ES-I3 (cell line): ENCODE data around the gene CASK.

ENCODE experiments used
- H3K36me3 ChIP-seq: 2 replicates; pipeline ENCODE4 v1.6.1; 2013; ENCODE audit warnings: mild to moderate bottlenecking, low read length, control low read depth, moderate library complexity; ENCODE audit not compliant: insufficient read depth
- H3K4me1 ChIP-seq: 2 replicates; pipeline ENCODE4 v1.6.1; 2013; ENCODE audit warnings: mild to moderate bottlenecking, control low read depth, low read length; ENCODE audit not compliant: insufficient read depth
- H3K9ac ChIP-seq: 2 replicates; pipeline ENCODE4 v1.6.1; 2013; ENCODE audit warnings: low read depth, mild to moderate bottlenecking, low read length, moderate library complexity
- H3K9me3 ChIP-seq: 2 replicates; pipeline ENCODE4 v1.6.1; 2013; ENCODE audit warnings: mild to moderate bottlenecking, low read length, moderate library complexity; ENCODE audit not compliant: control insufficient read depth, insufficient read depth

Gene CASK

DNA sequence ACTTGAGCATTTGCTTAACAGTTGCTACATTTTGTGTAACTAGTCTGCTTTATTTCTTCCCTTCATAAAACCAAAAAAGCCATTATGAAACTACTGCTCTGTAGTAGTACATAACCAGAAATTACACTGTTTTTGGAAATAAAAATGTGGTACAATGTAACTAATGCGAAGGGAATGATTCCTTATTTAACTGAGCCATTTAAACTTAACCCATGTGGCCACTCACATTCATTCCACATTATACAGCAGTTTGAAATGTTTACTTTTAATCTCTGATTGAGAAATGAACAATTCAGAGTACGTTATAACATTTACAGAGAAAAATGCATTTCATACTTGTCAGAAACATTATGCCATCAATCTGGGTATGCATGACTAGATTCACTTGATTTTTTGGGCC, 382.0 kb downstream of the CASK start:
- no peak overlapping the region for H3K9ac ChIP-seq
- H3K9me3 ChIP-seq: no peaks in the 10 kb centered on the region
- 0 out of 2 replicates have a peak, but pooled peaks cover 2% of the 10 kb centered on the region for H3K36me3 ChIP-seq
- H3K4me1 ChIP-seq: no peaks in the 10 kb centered on the region

DNA sequence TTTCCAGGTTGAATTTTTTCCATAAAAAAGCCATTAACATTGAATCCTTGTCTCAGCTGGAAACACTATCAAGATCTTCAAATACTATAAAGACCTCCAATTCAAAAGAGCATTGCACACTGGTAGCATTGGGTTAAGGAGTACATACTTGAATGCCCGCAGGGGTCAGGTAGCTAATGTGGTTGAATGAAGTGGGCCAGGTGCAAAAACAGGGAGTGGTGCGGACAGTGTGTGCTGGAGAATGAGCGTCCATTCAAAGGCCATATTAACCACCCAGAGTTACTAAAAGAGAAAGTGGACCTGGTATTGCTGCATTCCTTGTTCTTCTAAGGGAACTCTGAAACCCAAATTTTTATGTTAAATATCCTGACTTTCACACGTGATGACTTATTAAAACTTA, 384.6 kb downstream of the CASK start:
- no peaks in the 10 kb centered on the region for H3K9me3 ChIP-seq
- no peak overlapping the region for H3K9ac ChIP-seq
- 0 out of 2 replicates have a peak, but pooled peaks cover 2% of the 10 kb centered on the region for H3K36me3 ChIP-seq
- H3K4me1 ChIP-seq: no peaks in the 10 kb centered on the region

DNA sequence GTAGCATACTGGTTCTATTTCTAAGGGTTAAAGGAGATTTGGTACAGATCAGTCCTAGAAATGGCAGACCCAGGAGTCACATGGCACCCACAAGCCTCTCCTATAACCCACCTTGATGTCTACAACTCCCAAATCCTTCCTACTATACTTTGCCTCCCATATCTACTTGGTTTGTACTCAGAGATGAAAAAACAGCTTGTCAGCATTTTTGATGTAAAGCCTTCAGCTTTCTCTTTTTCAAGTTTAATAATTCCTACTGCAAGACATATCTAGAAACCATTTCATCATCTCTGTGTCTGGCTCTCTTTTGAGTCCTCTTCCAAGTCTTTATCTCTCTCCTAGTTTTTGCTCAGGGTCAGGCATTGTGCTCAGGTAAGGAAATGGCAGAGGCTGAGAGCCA, 393.3 kb downstream of the CASK start:
- Histone ChIP-seq H3K4me1 (no peaks in the 10 kb centered on the region), H3K36me3 (0 out of 2 replicates have a peak, but pooled peaks cover 3% of the 10 kb centered on the region), H3K9me3 (no peaks in the 10 kb centered on the region), H3K9ac (no peak overlapping the region)

DNA sequence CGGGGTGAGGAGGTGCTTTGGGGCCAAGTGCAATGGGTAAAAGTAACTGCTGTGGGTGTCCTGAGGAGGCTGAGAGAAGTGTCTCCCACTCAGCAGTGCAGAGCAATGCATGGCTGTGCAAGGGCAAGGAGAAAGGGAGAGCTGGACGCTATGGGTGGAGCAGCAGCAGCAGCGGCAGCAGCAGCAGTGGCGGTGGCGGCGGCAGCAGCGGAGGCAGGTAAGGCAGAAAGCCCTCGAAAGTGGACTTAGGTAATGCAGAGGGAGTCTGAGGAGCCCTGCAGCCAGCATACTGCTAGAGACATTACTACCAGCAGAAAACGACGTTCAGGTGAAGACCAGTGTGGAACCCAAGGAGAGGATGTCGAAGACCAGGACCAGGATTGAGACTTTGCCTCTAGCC, 394.1 kb downstream of the CASK start:
- Histone ChIP-seq H3K9me3 (no peaks in the 10 kb centered on the region), H3K36me3 (0 out of 2 replicates have a peak, but pooled peaks cover 3% of the 10 kb centered on the region), H3K4me1 (no peaks in the 10 kb centered on the region; the same call in 1 of the 2 replicates), H3K9ac (no peak overlapping the region)

DNA sequence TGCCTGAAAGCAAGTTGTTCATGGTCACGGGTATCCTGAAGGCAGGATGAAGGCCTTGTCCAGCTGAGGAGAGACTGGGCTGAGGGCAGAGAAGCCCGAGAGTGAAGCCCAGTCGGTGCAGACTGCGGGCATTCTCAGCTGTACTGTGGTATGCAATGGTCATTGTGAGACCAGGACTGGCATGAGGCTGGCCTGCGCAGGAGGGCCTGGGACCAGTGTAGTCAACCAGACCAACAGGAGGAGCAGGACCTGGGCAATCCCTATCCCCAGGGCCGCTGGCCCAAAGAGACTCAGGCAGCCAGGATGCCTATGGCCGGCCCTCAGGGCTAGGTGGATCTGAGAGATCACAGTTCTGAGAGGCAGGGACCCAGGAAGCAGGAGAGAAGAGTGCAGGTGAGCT, 394.6 kb downstream of the CASK start:
- Histone ChIP-seq H3K36me3 (0 out of 2 replicates have a peak, but pooled peaks cover 3% of the 10 kb centered on the region), H3K9me3 (no peaks in the 10 kb centered on the region), H3K9ac (no peak overlapping the region), H3K4me1 (no peaks in the 10 kb centered on the region; the same call in 1 of the 2 replicates)

DNA sequence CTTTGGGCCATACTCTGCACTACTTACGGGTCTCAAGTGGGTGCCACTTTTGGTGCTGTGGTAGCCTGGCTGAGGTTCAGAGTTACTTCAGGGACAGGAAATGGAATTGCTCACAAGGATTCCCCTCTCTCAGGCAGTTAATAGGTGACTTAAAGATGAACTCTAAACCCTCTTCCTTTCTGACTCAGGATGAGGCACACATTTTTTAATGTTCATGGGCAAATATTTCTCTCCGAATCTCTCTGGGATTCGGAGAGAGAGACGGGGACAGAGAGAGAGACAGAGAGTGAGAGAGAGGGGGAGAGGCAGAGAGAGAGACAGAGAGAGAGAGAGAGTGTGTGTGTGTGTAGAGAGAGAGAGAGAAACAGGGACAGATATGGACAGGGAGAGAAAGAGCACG, 396.4 kb downstream of the CASK start:
- Histone ChIP-seq H3K4me1 (peaks cover 4% of the 10 kb centered on the region), H3K9ac (no peak overlapping the region), H3K36me3 (0 out of 2 replicates have a peak, but pooled peaks cover 3% of the 10 kb centered on the region), H3K9me3 (no peaks in the 10 kb centered on the region)

DNA sequence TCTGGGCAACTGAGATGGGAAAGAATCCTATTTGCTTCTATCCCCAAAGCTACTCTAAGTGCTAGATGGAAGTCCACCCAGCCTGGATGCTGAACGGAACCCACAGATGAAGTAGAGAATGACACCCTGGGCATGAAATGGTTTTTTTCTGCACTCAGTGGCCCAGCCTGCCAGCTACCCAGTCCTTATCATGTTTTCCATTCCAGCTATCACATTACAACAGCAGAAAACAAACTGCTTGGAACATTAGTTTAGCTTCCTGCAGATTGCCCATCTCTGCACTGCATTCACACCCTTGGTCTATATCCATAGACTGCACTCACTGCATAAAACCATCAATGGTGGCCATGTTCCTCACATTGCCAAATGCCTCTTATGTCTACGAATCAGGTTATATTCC, 397.1 kb downstream of the CASK start:
- 0 out of 2 replicates have a peak, but pooled peaks cover 3% of the 10 kb centered on the region for H3K36me3 ChIP-seq
- no peak overlapping the region for H3K9ac ChIP-seq
- peaks cover 4% of the 10 kb centered on the region for H3K4me1 ChIP-seq
- no peaks in the 10 kb centered on the region for H3K9me3 ChIP-seq

DNA sequence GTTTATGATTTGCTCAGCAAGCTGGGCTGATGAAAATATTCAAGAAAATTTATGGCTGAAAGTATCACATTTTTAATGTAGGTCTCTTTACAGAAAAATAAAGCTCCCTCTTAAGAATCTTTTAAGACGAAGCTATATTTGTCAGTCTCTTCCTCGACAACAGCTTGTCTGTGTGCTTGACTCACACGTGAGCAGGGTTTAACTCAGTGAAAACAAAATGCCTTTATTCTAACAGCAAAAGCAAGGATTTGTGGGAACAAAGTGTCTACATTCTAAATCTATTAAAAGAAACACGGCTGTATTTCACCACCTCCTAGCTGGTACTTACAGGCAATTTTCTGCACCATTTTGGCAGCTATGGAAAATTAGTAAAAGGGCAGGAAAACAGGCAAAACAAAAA, 400.7 kb downstream of the CASK start:
- peaks cover 4% of the 10 kb centered on the region for H3K4me1 ChIP-seq
- no peak overlapping the region for H3K9ac ChIP-seq
- H3K9me3 ChIP-seq: no peaks in the 10 kb centered on the region
- 0 out of 2 replicates have a peak, but pooled peaks cover 2% of the 10 kb centered on the region for H3K36me3 ChIP-seq

DNA sequence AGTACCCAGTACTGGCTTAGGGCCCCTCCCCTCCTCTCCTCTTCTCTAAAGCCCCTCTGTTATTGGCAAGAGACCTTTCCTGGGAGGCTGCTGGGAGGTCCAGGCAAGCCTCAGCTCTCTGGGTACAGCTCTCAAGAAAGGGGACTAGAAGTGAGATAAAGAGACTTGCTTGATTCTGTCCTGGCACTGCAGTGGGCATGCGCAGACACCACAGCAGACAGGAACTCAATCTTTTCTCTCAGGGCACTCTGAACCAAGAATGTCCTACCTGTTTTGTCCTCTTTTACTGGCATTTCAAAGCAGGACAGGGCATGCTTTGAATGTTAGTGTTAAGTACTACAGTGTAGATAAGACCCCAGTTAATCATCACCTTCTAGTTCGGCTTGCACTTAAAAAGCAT, 401.3 kb downstream of the CASK start:
- Histone ChIP-seq H3K36me3 (0 out of 2 replicates have a peak, but pooled peaks cover 2% of the 10 kb centered on the region), H3K4me1 (peaks cover 7% of the 10 kb centered on the region), H3K9me3 (no peaks in the 10 kb centered on the region), H3K9ac (no peak overlapping the region)

DNA sequence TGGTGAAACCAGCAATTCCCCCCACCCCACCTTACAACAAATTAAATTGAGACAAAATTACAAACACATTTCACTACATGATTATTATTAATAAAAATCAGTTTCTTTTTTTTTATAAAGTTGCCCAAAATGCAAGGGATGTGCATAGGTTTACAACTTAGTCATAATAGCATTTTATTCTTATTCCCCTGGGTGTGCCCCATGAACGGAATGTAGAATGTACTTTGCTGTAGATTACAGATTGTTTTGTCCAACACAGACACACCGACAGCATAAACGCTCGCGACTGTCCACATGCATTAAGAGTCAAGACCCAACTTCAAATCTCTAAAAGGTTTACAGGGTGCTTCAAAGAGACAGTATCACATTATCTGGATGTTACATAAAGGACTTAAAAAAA, 403.9 kb downstream of the CASK start:
- Histone ChIP-seq H3K9me3 (no peaks in the 10 kb centered on the region), H3K36me3 (0 out of 2 replicates have a peak, but pooled peaks cover 2% of the 10 kb centered on the region), H3K4me1 (peaks cover 19% of the 10 kb centered on the region), H3K9ac (no peak overlapping the region)

DNA sequence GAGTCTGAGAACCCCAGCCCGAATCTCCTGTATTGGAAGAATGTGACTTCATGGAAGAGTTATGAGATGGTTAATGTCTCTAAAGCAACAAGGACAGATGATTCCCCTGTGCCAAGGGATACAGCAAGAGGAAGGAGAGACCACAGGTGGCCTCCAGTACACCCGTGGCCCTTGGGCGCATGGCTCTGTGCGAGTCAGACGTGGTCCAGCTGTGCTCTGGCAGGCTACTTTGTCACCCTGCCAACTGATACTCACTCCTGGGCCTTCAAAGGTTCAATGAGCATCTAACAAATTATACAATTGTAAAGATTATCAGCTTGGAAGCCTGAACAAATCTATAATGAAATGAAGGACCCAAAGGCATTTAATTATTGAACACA, 404.5 kb downstream of the CASK start:
- peaks cover 19% of the 10 kb centered on the region for H3K4me1 ChIP-seq
- H3K9me3 ChIP-seq: no peaks in the 10 kb centered on the region
- 0 out of 2 replicates have a peak, but pooled peaks cover 2% of the 10 kb centered on the region for H3K36me3 ChIP-seq
- no peak overlapping the region for H3K9ac ChIP-seq

DNA sequence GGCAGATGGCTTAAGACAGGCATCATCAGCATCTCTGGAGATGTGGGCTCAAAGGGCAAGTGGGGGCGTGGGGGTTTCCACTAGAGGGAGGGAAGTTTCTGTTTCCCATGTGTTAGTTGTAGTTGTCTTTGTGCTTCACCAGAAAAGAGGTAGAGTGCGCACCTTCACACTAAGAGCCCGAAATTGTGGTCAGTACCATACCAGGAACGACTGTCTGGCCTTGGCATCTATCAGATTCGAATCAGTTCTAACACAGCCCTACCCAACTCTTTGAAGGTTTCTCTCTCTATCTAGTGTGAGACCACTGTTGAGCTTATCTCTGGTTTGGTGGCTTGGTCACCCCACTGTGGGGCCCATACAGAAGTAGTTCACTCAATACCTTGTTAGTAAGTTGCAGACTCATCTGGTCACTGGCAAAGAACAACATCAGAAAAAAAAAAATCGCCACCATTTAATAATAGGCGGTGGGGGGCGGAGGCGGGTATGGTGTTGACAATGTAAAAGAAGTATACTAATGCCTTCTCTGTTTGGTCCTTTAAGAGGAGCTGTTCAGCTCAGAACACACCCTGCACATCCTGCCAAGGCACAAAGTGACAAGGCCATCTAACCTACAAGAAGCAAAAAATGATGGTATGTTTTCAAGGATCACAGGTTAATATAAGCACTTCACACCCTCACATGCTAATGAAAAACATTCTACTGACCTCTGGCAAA, 405.1 kb downstream of the CASK start:
- no peaks in the 10 kb centered on the region for H3K9me3 ChIP-seq

DNA sequence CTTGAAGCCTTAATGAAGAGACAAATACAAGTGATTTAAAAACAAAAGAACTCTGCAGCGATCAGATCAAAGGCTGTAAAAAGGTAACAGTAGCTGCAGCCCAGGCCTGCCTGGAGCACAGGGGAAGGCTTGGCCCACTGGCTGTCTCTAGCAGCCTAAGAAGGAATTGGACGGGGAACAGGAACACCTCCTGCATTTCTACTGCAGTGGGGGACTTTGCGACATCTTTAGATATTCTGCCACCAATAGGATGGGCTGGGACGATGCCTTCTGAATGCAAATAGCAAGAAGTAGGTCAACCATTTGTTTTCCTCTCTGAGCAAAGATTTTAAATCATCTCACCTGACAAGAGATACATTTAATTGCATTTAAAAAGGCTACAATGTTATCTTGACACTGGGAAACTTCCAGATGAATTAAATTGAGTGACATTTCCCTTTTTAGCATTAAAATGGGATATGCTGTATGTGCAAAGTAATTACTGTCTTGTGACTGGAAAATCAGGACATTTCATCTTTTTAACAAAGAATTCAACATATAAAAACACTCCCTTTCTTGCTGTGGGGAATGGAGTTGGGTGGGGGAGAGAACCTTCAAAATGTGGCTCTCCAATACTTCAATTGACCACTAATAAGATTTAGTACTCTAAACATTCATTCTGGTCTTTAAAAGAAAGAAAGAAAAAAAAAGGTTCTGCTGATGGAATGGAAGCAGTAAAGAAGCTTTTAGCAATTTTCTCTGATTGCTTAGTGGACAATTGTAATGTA, 406.2 kb downstream of the CASK start:
- Histone ChIP-seq H3K36me3 (0 out of 2 replicates have a peak, but pooled peaks cover 2% of the 10 kb centered on the region), H3K4me1 (peaks cover 18% of the 10 kb centered on the region), H3K9me3 (no peaks in the 10 kb centered on the region), H3K9ac (no peak overlapping the region)

More for the DNA sequence above, 405.1 kb downstream of the CASK start:
- Histone ChIP-seq H3K4me1 (peaks cover 19% of the 10 kb centered on the region), H3K9ac (no peak overlapping the region), H3K36me3 (0 out of 2 replicates have a peak, but pooled peaks cover 2% of the 10 kb centered on the region)

DNA sequence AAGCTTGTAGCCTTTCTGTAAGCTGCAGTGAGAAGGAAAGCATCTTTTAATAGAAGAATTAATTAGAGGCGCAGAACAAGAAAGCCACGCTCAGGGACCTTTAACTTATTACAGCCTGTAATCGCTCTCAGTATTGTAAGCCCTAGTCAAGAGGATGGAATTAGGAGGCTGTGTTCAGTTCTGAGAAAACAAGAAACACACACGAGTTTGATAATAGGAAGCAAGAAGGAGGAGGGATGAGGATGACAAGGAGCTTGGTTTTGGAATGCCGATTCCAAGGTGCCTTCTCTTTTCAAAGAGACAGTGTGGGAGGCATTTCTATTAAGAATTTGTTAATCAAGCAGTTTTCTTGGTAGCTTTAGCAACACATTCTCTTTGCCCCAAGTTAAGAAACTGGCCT, 406.9 kb downstream of the CASK start:
- Histone ChIP-seq H3K4me1 (peaks cover 16% of the 10 kb centered on the region), H3K9ac (no peak overlapping the region), H3K36me3 (0 out of 2 replicates have a peak, but pooled peaks cover 2% of the 10 kb centered on the region), H3K9me3 (no peaks in the 10 kb centered on the region)
